Panc1 (cell line): ENCODE measurements around the gene GM2A. TPM values are rescaled to one million over a fixed set of nuclear protein-coding genes. Genes with fewer than 3 reads are reported as not detected.

Experiments used
- ATAC-seq: fragments of 200-7000 bp; cut with Tn5 transposase; 2 replicates; pipeline ENCODE4 v1.9.1; 2020; ENCODE audit warnings: mild to moderate bottlenecking, moderate library complexity
- BruUV-seq: library from RNA; stranded (reverse); fragments of 400-500 nt; replicated peaks from 2 replicates; lab custom pipeline; 2021; lab: Mats Ljungman, UMichigan
- CTCF ChIA-PET: fragments of 300-600 bp; sonication (Branson Sonifier 250); formaldehyde crosslinking; loops from one replicate; lab custom pipeline; 2022; ENCODE audit warnings: antibody characterized with exemption; lab: Charles Lee
- POLR2A ChIA-PET: fragments of 300-600 bp; sonication (Branson Sonifier 250); formaldehyde crosslinking; loops from one replicate; lab custom pipeline; 2022; ENCODE audit warnings: antibody characterized with exemption; lab: Charles Lee
- DNase-seq: peaks from one replicate; pipeline ENCODE4 v3.0.0-alpha.2; 2010; ENCODE audit warnings: low read depth, low spot score
- H3K27ac ChIP-seq: 2 replicates; pipeline ENCODE4 v1.5.1; 2011; ENCODE audit warnings: mild to moderate bottlenecking, low read length, inconsistent platforms
- H3K27me3 ChIP-seq: fragments of 200-500 bp; sonication (Bioruptor generic); 2 replicates; pipeline ENCODE4 v1.6.0; 2014; ENCODE audit warnings: low read length, inconsistent platforms; ENCODE audit not compliant: control insufficient read depth, insufficient read depth
- H3K36me3 ChIP-seq: fragments of 200-500 bp; sonication (Bioruptor generic); 2 replicates; pipeline ENCODE4 v1.5.1; 2014; ENCODE audit warnings: inconsistent platforms, mild to moderate bottlenecking, low read length, moderate library complexity; ENCODE audit not compliant: control insufficient read depth, insufficient read depth
- H3K4me1 ChIP-seq: 2 replicates; pipeline ENCODE4 v1.5.1; 2011; ENCODE audit warnings: inconsistent platforms, mild to moderate bottlenecking, low read length, moderate library complexity; ENCODE audit not compliant: control insufficient read depth, insufficient read depth
- H3K4me3 ChIP-seq, 2 experiments: 2 replicates each; pipeline ENCODE4 v1.5.1; 2011 to 2012; ENCODE audit warnings: low read depth in 2 of 2, low read length in 2 of 2, mild to moderate bottlenecking in 2 of 2, inconsistent platforms in 1 of 2, moderate library complexity in 1 of 2
- H3K9me3 ChIP-seq: fragments of 200-500 bp; sonication (Bioruptor generic); 2 replicates; pipeline ENCODE4 v1.5.1; 2014; ENCODE audit warnings: low read depth, mild to moderate bottlenecking, inconsistent platforms, low read length, moderate library complexity; ENCODE audit not compliant: control insufficient read depth, insufficient read depth
- CTCF ChIP-seq: fragments of 450-650 bp; IDR thresholded peaks from 2 replicates; pipeline ENCODE4 v1.5.1; 2017; ENCODE audit warnings: mild to moderate bottlenecking
- POLR2AphosphoS5 ChIP-seq: IDR thresholded peaks from 2 replicates; pipeline ENCODE4 v1.6.1; 2012; ENCODE audit warnings: mild to moderate bottlenecking, low read depth, low read length, moderate library complexity
- REST ChIP-seq, 2 experiments: IDR thresholded peaks; 2 replicates each; pipeline ENCODE4 v1.6.1; 2011 to 2012; ENCODE audit warnings: low read depth in 2 of 2, control low read depth in 1 of 2, low read length in 1 of 2, mild to moderate bottlenecking in 1 of 2, moderate library complexity in 1 of 2; ENCODE audit not compliant: insufficient read depth in 1 of 2
- SIN3A ChIP-seq: IDR thresholded peaks from 2 replicates; pipeline ENCODE4 v1.6.1; 2012; ENCODE audit warnings: low read depth, mild to moderate bottlenecking, low read length, moderate library complexity, borderline replicate concordance; ENCODE audit not compliant: insufficient read depth
- TCF7L2 ChIP-seq: IDR thresholded peaks from 2 replicates; pipeline ENCODE4 v1.6.1; 2011; ENCODE audit warnings: mild to moderate bottlenecking, low read depth, low read length, inconsistent platforms
- in situ Hi-C: cut with HindIII; loops from 2 replicates; pipeline ENCODE4 v1.10.0; 2016; ENCODE audit warnings: low sequenced_read_pairs, low pct_unique_long_range_greater_than_20kb
- intact Hi-C: fragments of 100-400 bp; cut with micrococcal nuclease; formaldehyde crosslinking; loops from one replicate; pipeline ENCODE4 v1.10.0; 2022; ENCODE audit not compliant: unreplicated experiment
- total RNA-seq: library from RNA; stranded (reverse); gene quantifications from one replicate; pipeline ENCODE4 v1.2.1, GENCODE V29; 2021; ENCODE audit not compliant: unreplicated experiment

GM2A gene
- total RNA-seq, 1 experiment from 2014 or later = 40.7 TPM

- no peak for DNase-seq
- no TSS peak for BruUV-seq
- peak overlapping the region; percentile 53 to 56 for H3K4me3 ChIP-seq
- H3K27ac ChIP-seq = no peak overlapping the region
- in situ Hi-C loops = no loop called here
- ChIA-PET CTCF (interaction anchor here (0.6 to 1.1 kb wide), 4 partner anchors 10 to 98 kb away, joined by 3 to 5 read pairs (median 4); no protein-coding TSS in a partner anchor), POLR2A (no interaction called here)
- TF ChIP-seq TCF7L2 = no peak
- TF ChIP-seq REST (IDR thresholded peaks at IDR 0.05; ENCODE audit: insufficient read depth in 1 of 2, low read depth in 2 of 2, low read length in 1 of 2) = no peak
- no peak for TF ChIP-seq POLR2AphosphoS5
- no peak for TF ChIP-seq SIN3A
- no peak for TF ChIP-seq CTCF
- no peaks in the 10 kb centered on the region; the same call in 1 of the 2 replicates for H3K27me3 ChIP-seq
- no peak for ATAC-seq
- H3K36me3 ChIP-seq = no peaks in the 10 kb centered on the region
- intact Hi-C loops = no loop called here
- peaks cover 3% of the 10 kb centered on the region; the same call in 1 of the 2 replicates for H3K4me1 ChIP-seq
- no peaks in the 10 kb centered on the region for H3K9me3 ChIP-seq
Measured at GRCh38 chr5:151224372-151224771, 28.6 kb upstream of the GM2A start.

- no peaks in the 10 kb centered on the region for H3K9me3 ChIP-seq
- H3K4me3 ChIP-seq = no peak overlapping the region
- intact Hi-C loops = no loop called here
- H3K27ac ChIP-seq = no peak overlapping the region
- ChIA-PET POLR2A (no interaction called here), CTCF (no interaction called here)
- in situ Hi-C loops = no loop called here
- ATAC-seq = no peak
- H3K27me3 ChIP-seq = no peaks in the 10 kb centered on the region; the same call in 1 of the 2 replicates
- no peaks in the 10 kb centered on the region for H3K36me3 ChIP-seq
- H3K4me1 ChIP-seq = peaks cover 3% of the 10 kb centered on the region; the same call in 1 of the 2 replicates
- TF ChIP-seq TCF7L2 = no peak
- TF ChIP-seq SIN3A = no peak
- no peak for TF ChIP-seq REST (IDR thresholded peaks at IDR 0.05; ENCODE audit: insufficient read depth in 1 of 2, low read depth in 2 of 2, low read length in 1 of 2)
- no peak for TF ChIP-seq POLR2AphosphoS5
- no peak for TF ChIP-seq CTCF
- BruUV-seq = no TSS peak
- DNase-seq = no peak
Measured at GRCh38 chr5:151225071-151225470, 27.9 kb upstream of the GM2A start.
